Measurements from ENCODE around the gene CAMTA2. TPM values are rescaled to one million over a fixed set of nuclear protein-coding genes. Genes with fewer than 3 reads are reported as not detected.

Gene CAMTA2
- total and polyA plus RNA-seq, 4 donors, result 7.8 to 17.6 (median 12.0) TPM

DNA sequence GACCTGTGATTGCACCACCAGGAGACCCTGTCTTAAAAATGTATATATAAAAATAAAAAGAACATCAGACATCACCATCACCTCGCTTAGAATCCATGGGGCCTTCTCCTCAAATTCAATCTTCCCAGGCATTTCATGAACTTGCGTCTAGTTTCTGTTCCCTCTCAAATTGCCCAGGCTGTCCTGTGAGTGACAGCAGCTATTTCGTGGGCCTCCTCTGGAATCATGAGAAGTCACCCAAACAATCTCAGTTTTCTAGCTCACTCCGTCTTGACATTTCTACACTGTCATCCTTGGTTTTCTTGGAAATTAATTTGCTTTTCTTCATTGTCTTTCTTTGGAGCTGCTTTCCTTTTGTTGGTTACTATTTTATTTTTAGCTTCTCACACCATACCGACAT lies 40.4 kb upstream of the CAMTA2 start:
- TF ChIP-seq YY1 (IDR thresholded peaks at IDR 0.05), result no peak
- no peak for TF ChIP-seq RXRA (IDR thresholded peaks at IDR 0.05)
- TF ChIP-seq, protein P1, sequence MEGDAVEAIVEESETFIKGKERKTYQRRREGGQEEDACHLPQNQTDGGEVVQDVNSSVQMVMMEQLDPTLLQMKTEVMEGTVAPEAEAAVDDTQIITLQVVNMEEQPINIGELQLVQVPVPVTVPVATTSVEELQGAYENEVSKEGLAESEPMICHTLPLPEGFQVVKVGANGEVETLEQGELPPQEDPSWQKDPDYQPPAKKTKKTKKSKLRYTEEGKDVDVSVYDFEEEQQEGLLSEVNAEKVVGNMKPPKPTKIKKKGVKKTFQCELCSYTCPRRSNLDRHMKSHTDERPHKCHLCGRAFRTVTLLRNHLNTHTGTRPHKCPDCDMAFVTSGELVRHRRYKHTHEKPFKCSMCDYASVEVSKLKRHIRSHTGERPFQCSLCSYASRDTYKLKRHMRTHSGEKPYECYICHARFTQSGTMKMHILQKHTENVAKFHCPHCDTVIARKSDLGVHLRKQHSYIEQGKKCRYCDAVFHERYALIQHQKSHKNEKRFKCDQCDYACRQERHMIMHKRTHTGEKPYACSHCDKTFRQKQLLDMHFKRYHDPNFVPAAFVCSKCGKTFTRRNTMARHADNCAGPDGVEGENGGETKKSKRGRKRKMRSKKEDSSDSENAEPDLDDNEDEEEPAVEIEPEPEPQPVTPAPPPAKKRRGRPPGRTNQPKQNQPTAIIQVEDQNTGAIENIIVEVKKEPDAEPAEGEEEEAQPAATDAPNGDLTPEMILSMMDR (IDR thresholded peaks at IDR 0.05; ENCODE audit: low read depth, low read length, missing input control), result no peak
- TF ChIP-seq JUND (IDR thresholded peaks at IDR 0.05), result no peak
- no peak for TF ChIP-seq GABPA (IDR thresholded peaks at IDR 0.05 in 1 of 2, conservative IDR thresholded peaks at IDR 0.05 in 1 of 2)
- no peak for TF ChIP-seq RAD21 (IDR thresholded peaks at IDR 0.05)
- TF ChIP-seq HNF4G (IDR thresholded peaks at IDR 0.05), result no peak
- no peak for TF ChIP-seq SP1 (IDR thresholded peaks at IDR 0.05)
- TF ChIP-seq, protein P2, sequence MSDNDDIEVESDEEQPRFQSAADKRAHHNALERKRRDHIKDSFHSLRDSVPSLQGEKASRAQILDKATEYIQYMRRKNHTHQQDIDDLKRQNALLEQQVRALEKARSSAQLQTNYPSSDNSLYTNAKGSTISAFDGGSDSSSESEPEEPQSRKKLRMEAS (IDR thresholded peaks at IDR 0.05), result no peak
- no peak for TF ChIP-seq NR2F2 (IDR thresholded peaks at IDR 0.05)
- TF ChIP-seq HNF4A (conservative IDR thresholded peaks at IDR 0.05), result no peak
- TF ChIP-seq, protein P3, sequence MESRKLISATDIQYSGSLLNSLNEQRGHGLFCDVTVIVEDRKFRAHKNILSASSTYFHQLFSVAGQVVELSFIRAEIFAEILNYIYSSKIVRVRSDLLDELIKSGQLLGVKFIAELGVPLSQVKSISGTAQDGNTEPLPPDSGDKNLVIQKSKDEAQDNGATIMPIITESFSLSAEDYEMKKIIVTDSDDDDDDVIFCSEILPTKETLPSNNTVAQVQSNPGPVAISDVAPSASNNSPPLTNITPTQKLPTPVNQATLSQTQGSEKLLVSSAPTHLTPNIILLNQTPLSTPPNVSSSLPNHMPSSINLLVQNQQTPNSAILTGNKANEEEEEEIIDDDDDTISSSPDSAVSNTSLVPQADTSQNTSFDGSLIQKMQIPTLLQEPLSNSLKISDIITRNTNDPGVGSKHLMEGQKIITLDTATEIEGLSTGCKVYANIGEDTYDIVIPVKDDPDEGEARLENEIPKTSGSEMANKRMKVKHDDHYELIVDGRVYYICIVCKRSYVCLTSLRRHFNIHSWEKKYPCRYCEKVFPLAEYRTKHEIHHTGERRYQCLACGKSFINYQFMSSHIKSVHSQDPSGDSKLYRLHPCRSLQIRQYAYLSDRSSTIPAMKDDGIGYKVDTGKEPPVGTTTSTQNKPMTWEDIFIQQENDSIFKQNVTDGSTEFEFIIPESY (IDR thresholded peaks at IDR 0.05), result no peak
- no peak for TF ChIP-seq REST (IDR thresholded peaks at IDR 0.05)
- TF ChIP-seq TAF1 (conservative IDR thresholded peaks at IDR 0.05), result no peak
- WGBS, result 80% methylated on average over 5 of the region's 5 CpGs
- no peaks in the 10 kb centered on the region for H3K27me3 ChIP-seq (ENCODE audit: control insufficient read depth in 4 of 4, insufficient read depth in 4 of 4, low read length in 3 of 4)

GRCh38 chr17:5027299-5027698 lies 39.8 kb upstream of the CAMTA2 start:
- Histone ChIP-seq H3K9ac (ENCODE audit: low read depth in 1 of 2, low read length in 2 of 2) (no peak overlapping the region), H3K9me3 (ENCODE audit: control insufficient read depth in 4 of 4, low read length in 3 of 4) (no peaks in the 10 kb centered on the region), H3K4me3 (ENCODE audit: low read depth in 1 of 3, low read length in 3 of 3) (no peak overlapping the region), H3K27ac (ENCODE audit: low read depth in 1 of 2, low read length in 2 of 2) (no peak overlapping the region), H3K4me1 (ENCODE audit: control insufficient read depth in 4 of 4, insufficient read depth in 4 of 4, low read length in 3 of 4) (peaks cover 0 to 4% (median 0%) of the 10 kb centered on the region in 4 donors), H3K36me3 (ENCODE audit: control insufficient read depth in 4 of 4, insufficient read depth in 3 of 4, low read depth in 1 of 4, low read length in 3 of 4) (peaks cover 6 to 20% (median 8%) of the 10 kb centered on the region in 4 donors), H3K27me3 (ENCODE audit: control insufficient read depth in 4 of 4, insufficient read depth in 4 of 4, low read length in 3 of 4) (no peaks in the 10 kb centered on the region)
- DNase-seq (ENCODE audit: low spot score), result no peak
- no peak for TF ChIP-seq FOXA2 (IDR thresholded peaks at IDR 0.05)
- TF ChIP-seq, protein P1 (IDR thresholded peaks at IDR 0.05; ENCODE audit: low read depth, low read length, missing input control), result no peak
- TF ChIP-seq TAF1 (conservative IDR thresholded peaks at IDR 0.05), result no peak
- TF ChIP-seq, protein P2 (IDR thresholded peaks at IDR 0.05), result no peak
- no peak for TF ChIP-seq HNF4A (conservative IDR thresholded peaks at IDR 0.05)
- TF ChIP-seq SP1 (IDR thresholded peaks at IDR 0.05), result no peak
- TF ChIP-seq YY1 (IDR thresholded peaks at IDR 0.05), result no peak
- 93% methylated on average over 6 of the region's 6 CpGs for WGBS

More for the DNA sequence above, 40.4 kb upstream of the CAMTA2 start:
- Histone ChIP-seq H3K4me3 (ENCODE audit: low read depth in 1 of 3, low read length in 3 of 3) (no peak overlapping the region), H3K36me3 (ENCODE audit: control insufficient read depth in 4 of 4, insufficient read depth in 3 of 4, low read depth in 1 of 4, low read length in 3 of 4) (peaks cover 2 to 15% (median 3%) of the 10 kb centered on the region in 4 donors), H3K27ac (ENCODE audit: low read depth in 1 of 2, low read length in 2 of 2) (no peak overlapping the region), H3K9ac (ENCODE audit: low read depth in 1 of 2, low read length in 2 of 2) (no peak overlapping the region), H3K9me3 (ENCODE audit: control insufficient read depth in 4 of 4, low read length in 3 of 4) (no peaks in the 10 kb centered on the region), H3K4me1 (ENCODE audit: control insufficient read depth in 4 of 4, insufficient read depth in 4 of 4, low read length in 3 of 4) (peaks cover 0 to 4% (median 0%) of the 10 kb centered on the region in 4 donors)
- no peak for DNase-seq (ENCODE audit: low spot score)

Data from liver (tissue), 9 donors.